Placental epithelial cell (primary cell): Measurements from ENCODE around the gene NPHP3. TPM values are rescaled to one million over a fixed set of nuclear protein-coding genes. Genes with fewer than 3 reads are reported as not detected.

Source experiments
- total RNA-seq: library from RNA; depleted of rRNA; stranded (reverse); fragments of >200 nt; gene quantifications from 2 replicates; pipeline ENCODE4 v1.2.3, GENCODE V29; 2012

Gene NPHP3
- 46.1 and 53.8 TPM in 2 replicates for total RNA-seq

GRCh38 chr3:132722165-132723023 lies at the start of gene NPHP3:
Gene NPHP3, minus strand, starts transcription at chr3:132722409. Its CDS starts 54 bp downstream, at chr3:132722355.

DNA sequence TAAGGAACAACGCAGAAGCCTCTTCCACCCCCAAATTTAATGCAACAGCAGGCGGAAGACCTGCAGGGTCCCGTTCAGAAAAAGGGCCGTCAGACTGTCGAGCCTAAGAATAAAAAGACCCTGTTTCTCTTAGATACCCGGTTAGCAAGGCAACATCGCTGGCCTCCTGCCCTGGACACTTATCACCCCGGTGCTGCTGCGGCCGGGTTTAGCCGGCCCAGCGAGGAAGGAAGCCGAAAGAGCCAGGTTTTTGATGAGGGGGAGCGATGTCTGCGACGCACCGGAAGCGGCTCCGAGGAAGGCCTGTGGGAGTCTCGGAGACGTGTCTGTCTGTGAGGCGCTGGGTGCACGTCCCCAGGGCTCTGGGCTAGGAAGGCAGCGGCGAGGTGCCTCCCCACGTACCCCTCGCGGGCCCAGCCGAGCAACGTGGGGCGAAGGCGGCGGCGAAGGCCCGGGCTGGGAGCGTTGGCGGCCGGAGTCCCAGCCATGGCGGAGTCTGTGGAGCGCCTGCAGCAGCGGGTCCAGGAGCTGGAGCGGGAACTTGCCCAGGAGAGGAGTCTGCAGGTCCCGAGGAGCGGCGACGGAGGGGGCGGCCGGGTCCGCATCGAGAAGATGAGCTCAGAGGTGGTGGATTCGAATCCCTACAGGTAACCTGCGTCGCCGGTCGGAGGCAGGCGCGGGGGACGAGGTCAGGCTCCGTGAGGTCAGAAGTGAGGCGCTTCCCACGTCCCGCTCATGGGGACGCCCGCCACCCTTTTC lies 62.0 kb downstream of the NPHP3 start, which contains the start of gene UBA5:
Gene UBA5 (plus strand): TSS at position 278 of the 759 bp plus-strand sequence. CDS start 209 bp downstream, at position 487.

DNA sequence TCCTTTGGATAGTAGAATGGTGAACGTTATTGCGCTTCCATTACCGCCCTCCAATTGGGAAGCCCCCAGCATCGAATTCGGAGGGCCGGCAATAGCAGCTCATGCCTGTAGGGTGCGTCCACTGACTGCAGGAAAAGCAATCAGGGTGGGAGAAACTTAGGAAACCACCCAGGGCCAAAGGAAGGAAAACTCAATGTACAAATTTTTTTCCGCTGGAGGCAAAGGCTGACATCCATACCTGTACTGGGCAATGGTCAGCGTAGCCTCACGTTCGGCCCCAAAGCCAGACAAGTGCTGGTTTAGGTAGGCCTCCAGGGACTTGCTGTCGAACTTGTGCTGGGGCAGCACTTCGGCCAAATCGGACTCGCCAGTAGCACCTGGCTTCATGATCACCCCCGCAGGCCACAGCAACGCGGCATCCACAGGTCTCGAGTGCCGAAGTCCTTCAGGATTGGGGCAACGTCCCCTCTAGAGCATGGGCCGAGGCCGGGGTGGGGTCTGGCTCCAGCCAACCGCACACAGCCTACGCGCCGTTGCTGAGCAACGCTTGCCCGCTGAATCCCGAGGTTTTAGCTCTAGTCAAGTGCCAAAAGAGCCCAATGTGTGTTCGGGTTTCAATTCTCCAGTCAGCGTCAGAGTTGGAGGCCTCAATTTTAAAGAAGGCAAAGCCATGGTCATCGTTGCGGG lies 62.7 kb downstream of the NPHP3 start, which contains the start of gene ACAD11:
Gene ACAD11 (minus strand): TSS at position 445 of the 687 bp plus-strand sequence. CDS start 58 bp downstream, at position 387.

Other genes with a start within 250 kb of the NPHP3 start
- not detected in 2 replicates for gene ACKR4, start 125.1 kb downstream of the NPHP3 start, total RNA-seq
- gene ACAD11, start 62.6 kb downstream of the NPHP3 start, total RNA-seq = 16.1 and 20.4 TPM in 2 replicates
- 37.6 and 37.7 TPM in 2 replicates for gene UBA5, start 62.1 kb downstream of the NPHP3 start, total RNA-seq